ENCODE data around the gene AAMP.

GRCh38 chr2:218236829-218237228 lies 33.1 kb downstream of the AAMP start:
- TF ChIP-seq CTCF (IDR thresholded peaks at IDR 0.05) = no peak
- no peak for TF ChIP-seq FOXK1 (CRISPR knock-in tag; IDR thresholded peaks at IDR 0.05)
- TF ChIP-seq NFE2L1 (CRISPR knock-in tag; IDR thresholded peaks at IDR 0.05) = no peak
- TF ChIP-seq ZNF121 (CRISPR knock-in tag; IDR thresholded peaks at IDR 0.05) = no peak
- TF ChIP-seq TEAD4 (CRISPR knock-in tag; IDR thresholded peaks at IDR 0.05) = no peak
- TF ChIP-seq ZNF219 (CRISPR knock-in tag; IDR thresholded peaks at IDR 0.05; ENCODE audit: borderline replicate concordance) = no peak
- TF ChIP-seq TEAD1 (CRISPR knock-in tag; IDR thresholded peaks at IDR 0.05) = no peak
- TF ChIP-seq PRDM15 (CRISPR knock-in tag; IDR thresholded peaks at IDR 0.05) = no peak
- no peak for TF ChIP-seq SP1 (CRISPR knock-in tag; conservative IDR thresholded peaks at IDR 0.05)
